ENCODE data around the gene ZFP82. TPM values are rescaled to one million over a fixed set of nuclear protein-coding genes. Genes with fewer than 3 reads are reported as not detected.

The ZFP82 gene
- polyA plus RNA-seq = 6.4 TPM
- long read RNA-seq, donor 1, full-length matches to known transcripts = 1 of 1 reads
- long read RNA-seq, donor 1, partial matches to known transcripts = 0 of 1 reads
- long read RNA-seq, donor 1, other reads (novel, unspliced or antisense) = 0 of 1 reads
- long read RNA-seq, donor 2, full-length matches to known transcripts = 6 of 6 reads
- long read RNA-seq, donor 2, partial matches to known transcripts = 0 of 6 reads
- long read RNA-seq, donor 2, other reads (novel, unspliced or antisense) = 0 of 6 reads
- long read RNA-seq, donor 3 = 0 reads
- long read RNA-seq, donor 4, full-length matches to known transcripts = 2 of 2 reads
- long read RNA-seq, donor 4, partial matches to known transcripts = 0 of 2 reads
- long read RNA-seq, donor 4, other reads (novel, unspliced or antisense) = 0 of 2 reads
- long read RNA-seq, donor 5, full-length matches to known transcripts = 5 of 5 reads
- long read RNA-seq, donor 5, partial matches to known transcripts = 0 of 5 reads
- long read RNA-seq, donor 5, other reads (novel, unspliced or antisense) = 0 of 5 reads
- long read RNA-seq, donor 6, full-length matches to known transcripts = 5 of 5 reads
- long read RNA-seq, donor 6, partial matches to known transcripts = 0 of 5 reads
- long read RNA-seq, donor 6, other reads (novel, unspliced or antisense) = 0 of 5 reads
- long read RNA-seq, donor 7, full-length matches to known transcripts = 2 of 2 reads
- long read RNA-seq, donor 7, partial matches to known transcripts = 0 of 2 reads
- long read RNA-seq, donor 7, other reads (novel, unspliced or antisense) = 0 of 2 reads
- long read RNA-seq, donor 8, full-length matches to known transcripts = 3 of 3 reads
- long read RNA-seq, donor 8, partial matches to known transcripts = 0 of 3 reads
- long read RNA-seq, donor 8, other reads (novel, unspliced or antisense) = 0 of 3 reads
- long read RNA-seq, donor 9, full-length matches to known transcripts = 2 of 2 reads
- long read RNA-seq, donor 9, partial matches to known transcripts = 0 of 2 reads
- long read RNA-seq, donor 9, other reads (novel, unspliced or antisense) = 0 of 2 reads
- long read RNA-seq, donor 10, full-length matches to known transcripts = 4 of 4 reads
- long read RNA-seq, donor 10, partial matches to known transcripts = 0 of 4 reads
- long read RNA-seq, donor 10, other reads (novel, unspliced or antisense) = 0 of 4 reads
- long read RNA-seq, donor 11, full-length matches to known transcripts = 3 of 3 reads
- long read RNA-seq, donor 11, partial matches to known transcripts = 0 of 3 reads
- long read RNA-seq, donor 11, other reads (novel, unspliced or antisense) = 0 of 3 reads

DNA sequence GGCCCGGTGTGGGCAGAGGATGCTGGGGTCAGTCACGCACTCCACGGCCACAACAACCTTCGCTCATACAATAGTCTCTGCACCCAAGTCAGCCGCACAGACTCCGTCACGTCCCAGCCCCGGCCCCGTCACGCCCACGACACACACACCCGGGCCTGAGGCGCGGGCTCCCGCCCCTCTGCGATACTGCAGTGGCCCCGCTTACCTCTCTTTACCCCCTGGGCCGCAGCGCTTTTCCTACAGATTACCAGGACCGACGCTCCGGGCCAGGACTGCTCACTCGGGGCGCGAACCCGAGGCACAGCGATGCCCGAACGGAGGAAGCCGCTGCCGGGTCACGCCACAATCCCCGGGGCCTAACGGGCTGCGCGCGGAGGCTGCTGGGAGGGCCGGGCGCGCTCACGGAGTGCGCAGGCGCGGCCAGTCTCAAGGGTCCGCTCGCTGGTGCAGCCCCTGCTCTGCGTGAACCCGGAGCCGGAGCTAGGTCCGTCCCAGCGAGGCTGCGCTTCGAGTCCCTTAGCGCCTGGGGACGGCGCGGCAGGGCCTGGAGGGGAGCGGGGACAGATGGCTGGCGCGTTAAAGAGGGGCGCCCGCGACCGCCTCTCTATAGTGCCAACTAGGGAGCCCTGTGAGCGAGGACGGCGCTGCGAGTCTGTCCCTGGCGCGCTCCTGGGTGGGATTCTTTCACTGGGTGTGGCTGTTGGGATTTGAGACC lies at the start of gene ZFP82:
TSS of gene ZFP82 (minus strand) at position 358 of the 715 bp plus-strand sequence. CDS start 8,855 bp downstream, outside the sequence.
- Histone ChIP-seq H3K36me3 (ENCODE audit: control insufficient read depth, insufficient read depth, low read length) (no peaks in the 10 kb centered on the region), H3K9me3 (ENCODE audit: control insufficient read depth, low read depth, low read length) (peaks cover 10% of the 10 kb centered on the region), H3K27me3 (ENCODE audit: control insufficient read depth, insufficient read depth, low read length) (peaks cover 20% of the 10 kb centered on the region), H3K4me1 (ENCODE audit: control insufficient read depth, insufficient read depth, low read length) (no peaks in the 10 kb centered on the region), H3K4me3 (ENCODE audit: low read length) (peak within 1 kb of the TSS; percentile 82), H3K27ac (ENCODE audit: low read length) (peak within 1 kb of the TSS; percentile 75)
- no CpG with 5 or more reads among the region's 70 CpGs for WGBS (ENCODE audit: insufficient coverage, low lambda C conversion rate)
- peak; percentile 74 to 89 for DNase-seq

DNA sequence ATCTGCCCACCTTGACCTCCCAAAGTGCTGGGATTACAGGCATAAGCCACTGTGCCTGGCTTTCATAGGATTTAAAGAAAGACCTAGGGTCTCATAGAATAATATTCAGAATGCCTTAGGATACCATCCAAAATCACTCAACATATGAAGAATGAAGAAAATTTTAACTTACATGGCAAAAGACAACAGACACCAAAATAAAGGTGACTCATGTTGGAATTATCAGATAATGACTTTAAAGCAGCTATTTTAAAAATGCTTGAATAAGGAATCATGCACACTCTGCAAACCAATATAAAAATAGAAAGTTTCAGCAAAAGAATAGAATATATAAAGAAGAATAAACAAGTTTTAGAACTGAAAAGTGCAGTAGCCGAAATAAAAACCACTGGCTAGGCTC lies 41.6 kb upstream of the ZFP82 start:
- WGBS (ENCODE audit: insufficient coverage, low lambda C conversion rate) = 100% methylated on average over 1 of the region's 1 CpG
- peaks cover 3% of the 10 kb centered on the region for H3K36me3 ChIP-seq (ENCODE audit: control insufficient read depth, insufficient read depth, low read length)
- H3K4me3 ChIP-seq (ENCODE audit: low read length) = no peak overlapping the region
- peaks cover 26% of the 10 kb centered on the region for H3K9me3 ChIP-seq (ENCODE audit: control insufficient read depth, low read depth, low read length)
- H3K27me3 ChIP-seq (ENCODE audit: control insufficient read depth, insufficient read depth, low read length) = no peaks in the 10 kb centered on the region
- no peak overlapping the region for H3K27ac ChIP-seq (ENCODE audit: low read length)
- DNase-seq = no peak
- no peaks in the 10 kb centered on the region for H3K4me1 ChIP-seq (ENCODE audit: control insufficient read depth, insufficient read depth, low read length)

DNA sequence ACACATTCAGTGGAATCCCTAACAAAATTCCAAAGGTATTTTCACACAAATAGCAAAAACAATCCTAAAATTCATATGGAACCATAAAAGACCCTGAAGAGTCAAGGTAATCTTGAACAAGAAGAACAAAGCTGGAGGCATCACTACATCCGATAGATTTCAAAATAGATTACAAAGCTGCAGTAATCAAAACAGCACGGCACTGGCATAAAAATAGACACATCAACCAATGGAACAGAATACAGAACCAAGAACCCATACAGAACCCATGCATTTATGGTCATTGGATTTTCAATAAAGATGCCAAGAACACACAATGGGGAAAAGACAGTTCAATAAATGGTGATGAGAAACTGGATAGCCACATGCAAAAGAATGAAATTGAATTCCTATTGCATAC lies 38.4 kb upstream of the ZFP82 start:
- H3K27me3 ChIP-seq (ENCODE audit: control insufficient read depth, insufficient read depth, low read length) = no peaks in the 10 kb centered on the region
- H3K4me1 ChIP-seq (ENCODE audit: control insufficient read depth, insufficient read depth, low read length) = no peaks in the 10 kb centered on the region
- H3K36me3 ChIP-seq (ENCODE audit: control insufficient read depth, insufficient read depth, low read length) = no peaks in the 10 kb centered on the region
- H3K27ac ChIP-seq (ENCODE audit: low read length) = no peak overlapping the region
- H3K9me3 ChIP-seq (ENCODE audit: control insufficient read depth, low read depth, low read length) = peaks cover 30% of the 10 kb centered on the region
- no peak overlapping the region for H3K4me3 ChIP-seq (ENCODE audit: low read length)
- no CpG with 5 or more reads among the region's 2 CpGs for WGBS (ENCODE audit: insufficient coverage, low lambda C conversion rate)
- DNase-seq = no peak

DNA sequence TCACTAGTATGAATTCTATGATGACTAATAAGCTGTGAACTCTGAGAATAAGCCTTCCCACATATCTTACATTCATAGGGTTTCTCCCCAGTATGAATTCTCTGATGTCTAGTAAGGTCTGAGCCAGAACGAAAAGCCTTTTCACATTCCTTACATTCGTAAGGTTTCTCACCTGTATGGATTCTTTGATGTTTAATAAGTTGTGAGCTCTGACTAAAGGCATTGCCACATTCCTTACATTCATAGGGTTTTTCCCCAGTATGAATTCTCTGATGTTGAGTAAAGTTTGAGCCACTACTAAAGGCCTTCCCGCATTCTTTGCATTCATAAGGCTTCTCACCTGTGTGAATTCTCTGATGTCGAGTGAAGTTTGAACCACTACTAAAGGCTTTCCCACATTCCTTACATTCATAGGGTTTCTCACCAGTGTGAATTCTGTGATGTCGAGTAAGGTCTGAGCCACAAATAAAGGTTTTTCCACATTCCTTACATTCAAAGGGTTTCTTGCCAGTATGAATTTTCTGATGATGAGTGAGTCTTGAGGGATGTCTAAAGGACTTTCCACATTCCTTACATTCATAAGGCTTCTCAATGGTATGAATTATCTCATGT lies 30.7 kb upstream of the ZFP82 start:
- Histone ChIP-seq H3K4me3 (ENCODE audit: low read length) (no peak overlapping the region), H3K4me1 (ENCODE audit: control insufficient read depth, insufficient read depth, low read length) (no peaks in the 10 kb centered on the region), H3K9me3 (ENCODE audit: control insufficient read depth, low read depth, low read length) (peaks cover 41% of the 10 kb centered on the region), H3K27ac (ENCODE audit: low read length) (no peak overlapping the region), H3K36me3 (ENCODE audit: control insufficient read depth, insufficient read depth, low read length) (peaks cover 19% of the 10 kb centered on the region), H3K27me3 (ENCODE audit: control insufficient read depth, insufficient read depth, low read length) (no peaks in the 10 kb centered on the region)
- WGBS (ENCODE audit: insufficient coverage, low lambda C conversion rate) = 89% methylated on average over 3 of the region's 5 CpGs
- DNase-seq = no peak

DNA sequence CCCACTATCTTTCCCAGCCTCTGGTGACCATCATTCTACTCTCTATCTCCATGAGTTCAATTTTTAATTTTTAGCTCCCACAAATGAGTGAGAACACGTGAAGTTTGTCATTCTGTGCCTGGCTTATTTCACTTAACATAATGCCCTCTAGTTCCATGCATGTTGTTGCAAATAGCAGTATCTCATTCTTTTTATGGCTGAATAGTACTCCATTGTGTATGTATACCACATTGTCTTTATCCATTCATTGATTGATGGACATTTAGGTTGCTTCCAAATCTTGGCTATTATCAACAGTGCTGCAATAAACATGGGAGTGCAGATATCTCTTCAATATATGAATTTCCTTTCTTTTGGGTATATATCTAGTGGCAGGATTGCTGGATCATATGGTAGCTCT lies 22.9 kb upstream of the ZFP82 start:
- Histone ChIP-seq H3K9me3 (ENCODE audit: control insufficient read depth, low read depth, low read length) (peaks cover 44% of the 10 kb centered on the region), H3K4me3 (ENCODE audit: low read length) (no peak overlapping the region), H3K27me3 (ENCODE audit: control insufficient read depth, insufficient read depth, low read length) (no peaks in the 10 kb centered on the region), H3K27ac (ENCODE audit: low read length) (no peak overlapping the region), H3K36me3 (ENCODE audit: control insufficient read depth, insufficient read depth, low read length) (no peaks in the 10 kb centered on the region), H3K4me1 (ENCODE audit: control insufficient read depth, insufficient read depth, low read length) (no peaks in the 10 kb centered on the region)
- no peak for DNase-seq
- no CpG with 5 or more reads among the region's 1 CpG for WGBS (ENCODE audit: insufficient coverage, low lambda C conversion rate)

DNA sequence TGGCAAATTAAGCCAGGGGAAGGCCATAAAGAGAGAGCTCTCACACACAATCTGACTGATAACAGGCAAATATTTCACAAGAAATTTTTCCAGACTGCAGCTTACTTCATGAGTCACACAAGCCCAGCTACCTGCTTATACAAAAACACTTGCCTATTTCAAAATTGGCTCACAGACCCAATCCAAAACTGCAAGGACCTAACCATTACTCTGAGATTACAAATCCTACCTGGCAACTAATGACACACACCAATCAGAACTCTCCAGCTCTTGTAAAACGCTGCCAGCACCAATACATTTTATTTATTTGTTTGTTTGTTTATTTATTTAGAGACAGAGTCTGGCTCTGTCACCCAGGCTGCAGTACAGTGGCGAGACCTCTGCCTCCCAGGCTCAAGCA lies 18.1 kb upstream of the ZFP82 start:
- Histone ChIP-seq H3K27me3 (ENCODE audit: control insufficient read depth, insufficient read depth, low read length) (no peaks in the 10 kb centered on the region), H3K4me3 (ENCODE audit: low read length) (no peak overlapping the region), H3K27ac (ENCODE audit: low read length) (no peak overlapping the region), H3K9me3 (ENCODE audit: control insufficient read depth, low read depth, low read length) (peaks cover 13% of the 10 kb centered on the region), H3K36me3 (ENCODE audit: control insufficient read depth, insufficient read depth, low read length) (no peaks in the 10 kb centered on the region), H3K4me1 (ENCODE audit: control insufficient read depth, insufficient read depth, low read length) (no peaks in the 10 kb centered on the region)
- WGBS (ENCODE audit: insufficient coverage, low lambda C conversion rate) = no CpG with 5 or more reads among the region's 2 CpGs
- no peak for DNase-seq

DNA sequence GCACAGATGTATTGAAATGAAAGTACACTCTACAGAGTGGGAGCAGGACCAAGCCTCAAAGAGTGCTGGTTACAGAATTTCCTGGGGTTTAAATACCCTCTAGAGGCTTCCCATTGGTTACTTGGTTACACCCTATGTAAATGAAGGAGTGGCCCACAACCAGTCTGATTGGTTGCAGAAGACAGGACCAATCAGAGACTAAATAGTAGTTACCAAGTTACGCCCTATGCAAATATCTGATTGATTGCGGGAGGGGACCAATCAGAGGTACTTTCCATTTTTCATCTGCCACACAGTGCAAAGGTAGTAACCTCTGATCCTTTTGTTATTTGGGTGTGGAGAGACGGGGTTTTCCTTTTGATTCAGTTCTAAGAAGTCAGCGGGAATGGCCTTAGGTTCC lies 5.5 kb upstream of the ZFP82 start:
- Histone ChIP-seq H3K27ac (ENCODE audit: low read length) (no peak overlapping the region), H3K27me3 (ENCODE audit: control insufficient read depth, insufficient read depth, low read length) (peaks cover 20% of the 10 kb centered on the region), H3K4me1 (ENCODE audit: control insufficient read depth, insufficient read depth, low read length) (no peaks in the 10 kb centered on the region), H3K4me3 (ENCODE audit: low read length) (no peak overlapping the region), H3K9me3 (ENCODE audit: control insufficient read depth, low read depth, low read length) (peaks cover 3% of the 10 kb centered on the region), H3K36me3 (ENCODE audit: control insufficient read depth, insufficient read depth, low read length) (no peaks in the 10 kb centered on the region)
- WGBS (ENCODE audit: insufficient coverage, low lambda C conversion rate) = 80% methylated on average over 1 of the region's 4 CpGs
- DNase-seq = no peak

DNA sequence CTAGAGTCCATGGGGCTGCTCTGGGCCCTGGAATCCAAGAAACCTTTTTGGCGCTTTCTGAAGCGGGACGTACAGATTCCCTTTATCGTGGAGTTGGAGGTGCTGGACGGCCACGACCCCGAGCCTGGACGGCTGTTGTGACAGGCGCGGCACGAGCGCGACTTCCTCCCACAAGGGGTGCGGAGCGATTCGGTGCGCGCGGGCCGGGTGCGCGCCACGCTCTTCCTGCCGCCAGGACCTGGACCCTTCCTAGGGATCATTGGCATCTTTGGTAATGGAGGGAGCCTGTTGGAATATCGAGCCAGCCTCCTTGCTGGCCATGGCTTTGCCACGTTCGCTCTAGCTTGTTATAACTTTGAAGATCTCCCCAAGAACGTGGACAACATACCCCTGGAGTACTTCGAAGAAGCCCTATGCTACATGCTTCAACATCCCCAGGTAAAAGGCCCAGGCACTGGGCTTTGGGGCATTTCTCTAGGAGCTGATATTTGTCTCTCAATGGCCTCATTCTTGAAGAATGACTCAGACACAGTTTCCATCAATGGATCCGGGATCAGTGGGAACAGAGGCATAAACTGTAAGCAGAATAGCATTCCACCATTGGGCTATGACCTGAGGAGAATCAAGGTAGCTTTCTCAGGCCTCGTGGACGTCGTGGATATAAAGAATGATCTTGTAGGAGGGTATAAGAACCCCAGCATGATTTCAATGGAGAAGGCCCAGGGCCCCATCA lies 3.5 kb upstream of the ZFP82 start:
- peaks cover 3% of the 10 kb centered on the region for H3K9me3 ChIP-seq (ENCODE audit: control insufficient read depth, low read depth, low read length)
- peaks cover 20% of the 10 kb centered on the region for H3K27me3 ChIP-seq (ENCODE audit: control insufficient read depth, insufficient read depth, low read length)
- no peak for DNase-seq
- no peak overlapping the region for H3K27ac ChIP-seq (ENCODE audit: low read length)
- H3K36me3 ChIP-seq (ENCODE audit: control insufficient read depth, insufficient read depth, low read length) = no peaks in the 10 kb centered on the region
- H3K4me1 ChIP-seq (ENCODE audit: control insufficient read depth, insufficient read depth, low read length) = no peaks in the 10 kb centered on the region
- WGBS (ENCODE audit: insufficient coverage, low lambda C conversion rate) = no CpG with 5 or more reads among the region's 33 CpGs
- peak overlapping the region; percentile 40 for H3K4me3 ChIP-seq (ENCODE audit: low read length)

All from large intestine (tissue), 12 donors.